Skeletal muscle tissue (tissue), 4 donors: ENCODE results near the gene CFDP1. TPM values are rescaled to one million over a fixed set of nuclear protein-coding genes. Genes with fewer than 3 reads are reported as not detected.

Experiments
- H3K27ac ChIP-seq: one replicate; pipeline ENCODE4 v1.7.0; 2013; ENCODE audit warnings: mild to moderate bottlenecking, low read depth, low read length, inconsistent platforms
- H3K27me3 ChIP-seq, 3 donors: one replicate each; pipeline ENCODE4 v1.7.0; 2013; ENCODE audit warnings: low read length in 3 of 3; ENCODE audit not compliant: control insufficient read depth in 3 of 3, insufficient read depth in 3 of 3
- H3K36me3 ChIP-seq, 3 donors: one replicate each; pipeline ENCODE4 v1.7.0; 2013; ENCODE audit warnings: low read length in 3 of 3; ENCODE audit not compliant: control insufficient read depth in 3 of 3, insufficient read depth in 3 of 3
- H3K4me1 ChIP-seq, 3 donors: one replicate each; pipeline ENCODE4 v1.7.0; 2013; ENCODE audit warnings: low read length in 3 of 3, mild to moderate bottlenecking in 3 of 3; ENCODE audit not compliant: control insufficient read depth in 3 of 3, insufficient read depth in 3 of 3
- H3K4me3 ChIP-seq, 3 donors: one replicate each; pipeline ENCODE4 v1.7.0; 2013; ENCODE audit warnings: low read length in 3 of 3
- H3K9ac ChIP-seq, 3 donors: one replicate each; pipeline ENCODE4 v1.7.0; 2013; ENCODE audit warnings: low read length in 3 of 3, mild to moderate bottlenecking in 3 of 3, moderate library complexity in 2 of 3, low read depth in 1 of 3
- H3K9me3 ChIP-seq, 3 donors: one replicate each; pipeline ENCODE4 v1.7.0; 2013; ENCODE audit warnings: low read length in 3 of 3; ENCODE audit not compliant: control insufficient read depth in 3 of 3
- total RNA-seq: library from RNA; depleted of rRNA; stranded (reverse); fragments of >200 nt; gene quantifications from one replicate; pipeline ENCODE4 v1.2.3, GENCODE V29; 2014
- donor health status: Osteomylitis.

The CFDP1 gene
- total RNA-seq, 1 donor from 2014 or later = 49.6 TPM

DNA sequence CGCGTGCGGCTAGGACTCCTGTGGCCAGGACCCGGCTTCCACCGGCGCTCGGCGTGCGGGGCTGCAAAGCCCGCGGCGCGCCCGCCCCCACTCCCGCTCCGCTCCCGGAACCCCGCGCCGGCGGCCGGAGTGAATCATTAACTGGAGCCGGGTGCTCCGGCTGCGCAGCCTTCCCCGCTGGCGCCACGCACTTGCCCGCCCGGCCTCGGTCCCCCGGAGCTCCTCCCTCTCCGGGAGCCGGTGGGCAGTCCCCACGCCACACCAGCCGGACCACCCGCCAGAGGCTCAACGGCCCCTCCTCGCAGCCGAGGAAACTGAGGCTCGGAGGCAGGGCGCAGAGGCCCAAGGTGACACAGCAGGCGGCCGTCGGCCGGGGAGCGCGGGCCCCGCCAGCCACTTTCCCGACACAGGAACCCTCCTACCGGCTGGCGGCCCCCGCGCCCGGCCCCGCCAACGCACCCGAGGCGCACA lies 182.5 kb downstream of the CFDP1 start:
- H3K9ac ChIP-seq = peak overlapping the region; percentile 84 to 92 (median 87)

DNA sequence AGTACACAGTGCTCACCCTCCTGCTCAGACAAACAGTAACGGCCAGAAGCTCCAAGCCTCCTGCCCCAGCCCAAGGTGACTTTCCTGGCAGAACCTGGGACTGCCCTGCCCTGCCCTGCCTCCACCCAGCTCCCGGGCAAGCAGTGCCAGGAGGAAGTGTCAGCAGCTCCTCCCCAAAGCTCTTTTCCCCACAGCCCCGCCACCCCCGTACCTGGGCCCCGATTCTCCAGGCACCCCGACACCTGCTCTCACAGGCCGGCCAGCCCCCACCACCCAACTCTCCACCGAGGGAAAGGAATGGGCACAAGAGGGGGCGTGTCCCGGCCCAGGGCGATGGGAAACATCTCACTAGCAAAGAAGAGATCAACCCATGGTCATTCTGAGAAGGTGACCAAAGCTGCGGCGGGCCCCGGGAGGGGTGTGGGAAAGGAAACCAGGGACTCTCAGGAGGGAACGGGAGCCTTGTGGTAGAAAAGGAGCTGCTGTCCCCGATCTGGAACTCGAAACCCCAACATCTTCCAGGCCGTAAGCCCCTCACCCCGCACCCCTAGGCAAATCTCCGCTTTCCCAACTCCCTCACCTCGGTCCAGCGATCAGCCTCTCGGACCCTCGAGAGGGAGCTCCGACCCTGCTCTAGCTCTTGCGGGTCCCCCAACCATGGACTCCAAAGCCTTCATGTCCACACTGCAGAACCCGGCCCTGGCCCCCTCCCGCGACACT lies 183.1 kb downstream of the CFDP1 start:
- peaks cover 87 to 90% (median 88%) of the 10 kb centered on the region in 3 donors for H3K4me1 ChIP-seq
- H3K36me3 ChIP-seq = no peaks in the 10 kb centered on the region
- H3K4me3 ChIP-seq = peak overlapping the region; percentile 76 to 83 (median 78)
- H3K9me3 ChIP-seq = no peaks in the 10 kb centered on the region
- H3K9ac ChIP-seq = peak overlapping the region; percentile 84 to 92 (median 87)
- H3K27ac ChIP-seq = peak overlapping the region; percentile 96
- no peaks in the 10 kb centered on the region for H3K27me3 ChIP-seq

More for the DNA sequence above, 182.5 kb downstream of the CFDP1 start:
- Histone ChIP-seq H3K27ac (peak overlapping the region; percentile 96), H3K9me3 (no peaks in the 10 kb centered on the region), H3K4me3 (peak overlapping the region; percentile 76 to 83 (median 78)), H3K27me3 (no peaks in the 10 kb centered on the region), H3K36me3 (no peaks in the 10 kb centered on the region), H3K4me1 (peaks cover 85 to 88% (median 86%) of the 10 kb centered on the region in 3 donors)

DNA sequence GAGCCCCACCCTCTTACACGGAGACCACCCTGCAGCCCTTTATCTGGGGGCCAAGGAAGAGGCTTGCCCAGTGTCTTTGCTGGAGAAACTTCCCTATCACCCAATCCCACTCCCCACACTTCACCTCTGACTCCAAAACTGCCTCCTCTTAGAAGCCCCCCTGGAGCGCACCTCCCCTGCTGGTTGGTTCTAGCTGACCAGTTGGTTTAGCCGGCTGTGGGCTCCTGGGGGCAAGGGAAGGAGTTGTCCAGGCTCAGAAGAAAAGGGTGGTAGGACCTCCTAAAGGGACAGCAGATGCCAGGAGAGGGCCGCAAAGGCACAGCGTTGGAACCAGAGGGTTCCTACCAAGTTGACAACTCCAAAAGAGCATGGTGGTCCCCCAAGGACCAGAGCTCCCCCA lies 183.9 kb downstream of the CFDP1 start:
- Histone ChIP-seq H3K4me3 (peak overlapping the region; percentile 76 to 83 (median 78)), H3K36me3 (no peaks in the 10 kb centered on the region), H3K27ac (peak overlapping the region; percentile 96), H3K9me3 (no peaks in the 10 kb centered on the region), H3K4me1 (peaks cover 87 to 90% (median 88%) of the 10 kb centered on the region in 3 donors), H3K27me3 (no peaks in the 10 kb centered on the region), H3K9ac (peak overlapping the region; percentile 62 to 92 (median 84))

DNA sequence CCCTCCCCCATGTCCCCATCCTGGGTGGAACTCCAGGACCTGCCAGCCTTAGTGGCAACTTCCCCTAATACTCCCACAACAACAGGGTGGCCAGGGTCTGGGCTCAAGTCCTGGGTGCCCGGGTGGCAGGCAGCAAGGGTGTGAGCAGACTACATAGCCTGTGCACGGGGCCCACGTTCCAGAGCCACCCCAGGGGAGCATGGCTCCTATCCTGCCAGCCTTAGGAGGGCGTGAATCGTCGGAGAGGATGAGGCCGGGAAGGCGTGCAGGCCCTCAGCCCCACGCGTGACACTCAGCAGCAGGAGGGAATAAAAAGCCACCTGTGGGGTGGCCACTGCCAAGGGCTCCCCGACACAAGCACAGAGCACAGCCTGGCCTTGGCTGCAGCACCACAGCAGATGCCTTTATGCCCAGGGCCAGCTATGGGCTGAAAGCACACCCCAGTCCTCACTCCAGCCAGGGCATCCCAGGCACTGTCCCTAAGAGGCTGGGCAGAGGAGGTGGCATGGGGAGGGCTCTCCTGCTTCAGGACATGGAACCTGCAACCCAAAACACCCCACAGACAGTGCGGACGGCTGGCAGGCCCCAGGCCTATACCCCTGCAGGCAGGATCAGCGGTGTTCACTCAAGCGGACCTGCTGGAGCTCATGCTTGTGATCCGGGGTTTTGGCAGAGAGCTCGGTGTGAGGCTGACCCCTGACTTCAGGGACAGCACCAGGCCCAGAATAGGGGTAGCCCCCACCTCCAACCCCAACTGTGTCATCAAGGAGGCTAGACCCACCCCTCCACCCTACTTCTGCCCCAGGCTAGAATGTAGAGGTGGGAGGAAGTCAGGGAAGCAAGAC lies 184.5 kb downstream of the CFDP1 start:
- Histone ChIP-seq H3K9ac (peak overlapping the region; percentile 62 to 92 (median 84)), H3K36me3 (no peaks in the 10 kb centered on the region), H3K27ac (peak overlapping the region; percentile 96)

DNA sequence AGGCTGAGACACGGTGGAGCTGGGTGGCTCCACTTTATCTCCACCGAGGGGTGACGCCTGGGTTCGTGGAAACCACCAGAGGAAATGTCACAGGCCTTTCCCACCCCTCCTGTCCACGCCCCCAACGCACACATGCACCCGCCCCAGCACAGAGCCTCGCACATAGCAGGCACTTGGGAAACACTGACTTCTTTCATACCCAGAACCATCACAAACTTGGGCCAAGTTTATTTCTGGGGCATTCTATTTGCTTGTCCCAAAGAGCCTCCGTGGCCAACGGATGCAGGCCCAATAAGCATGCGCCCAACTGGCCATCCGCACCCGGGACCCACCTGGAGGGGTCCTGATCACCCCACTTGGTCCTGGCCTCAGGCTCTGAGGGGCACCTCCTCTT lies 185.2 kb downstream of the CFDP1 start:
- peak overlapping the region; percentile 51 to 92 (median 84) for H3K9ac ChIP-seq
- H3K4me3 ChIP-seq = peak overlapping the region in 2 of 3 donors; percentile 27 to 83
- no peaks in the 10 kb centered on the region for H3K9me3 ChIP-seq
- H3K4me1 ChIP-seq = peaks cover 87 to 90% (median 88%) of the 10 kb centered on the region in 3 donors
- peak overlapping the region; percentile 96 for H3K27ac ChIP-seq
- no peaks in the 10 kb centered on the region for H3K36me3 ChIP-seq
- no peaks in the 10 kb centered on the region for H3K27me3 ChIP-seq

More for the DNA sequence above, 184.5 kb downstream of the CFDP1 start:
- Histone ChIP-seq H3K27me3 (no peaks in the 10 kb centered on the region), H3K4me3 (peak overlapping the region; percentile 7 to 83 (median 76)), H3K9me3 (no peaks in the 10 kb centered on the region), H3K4me1 (peaks cover 87 to 90% (median 88%) of the 10 kb centered on the region in 3 donors)

DNA sequence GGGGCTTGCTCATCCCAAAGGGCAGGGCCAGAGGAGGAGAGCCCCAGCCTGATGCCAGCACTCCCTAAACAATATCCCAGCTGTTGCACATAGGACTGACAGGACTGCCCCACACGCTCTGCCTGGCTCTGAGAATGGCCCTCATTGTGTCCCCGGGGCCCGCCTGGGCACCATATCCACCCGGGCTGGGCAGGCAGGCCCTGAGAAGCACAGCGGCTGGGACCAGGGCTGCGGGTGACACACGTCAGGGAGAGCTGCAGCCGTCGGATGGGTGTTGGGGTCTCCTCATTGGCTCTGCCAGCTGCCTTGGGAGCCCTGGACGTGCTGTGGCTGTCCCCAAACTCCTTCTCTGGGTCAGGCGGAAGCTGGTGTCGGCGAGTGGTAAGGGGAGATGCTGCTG lies 186.1 kb downstream of the CFDP1 start:
- peak overlapping the region; percentile 96 for H3K27ac ChIP-seq
- H3K27me3 ChIP-seq = no peaks in the 10 kb centered on the region
- peak overlapping the region; percentile 24 to 92 (median 57) for H3K9ac ChIP-seq
- peaks cover 4 to 8% (median 6%) of the 10 kb centered on the region in 3 donors for H3K36me3 ChIP-seq
- H3K4me1 ChIP-seq = peaks cover 80 to 89% (median 82%) of the 10 kb centered on the region in 3 donors
- no peaks in the 10 kb centered on the region for H3K9me3 ChIP-seq
- peak overlapping the region in 2 of 3 donors; percentile 22 to 33 for H3K4me3 ChIP-seq

DNA sequence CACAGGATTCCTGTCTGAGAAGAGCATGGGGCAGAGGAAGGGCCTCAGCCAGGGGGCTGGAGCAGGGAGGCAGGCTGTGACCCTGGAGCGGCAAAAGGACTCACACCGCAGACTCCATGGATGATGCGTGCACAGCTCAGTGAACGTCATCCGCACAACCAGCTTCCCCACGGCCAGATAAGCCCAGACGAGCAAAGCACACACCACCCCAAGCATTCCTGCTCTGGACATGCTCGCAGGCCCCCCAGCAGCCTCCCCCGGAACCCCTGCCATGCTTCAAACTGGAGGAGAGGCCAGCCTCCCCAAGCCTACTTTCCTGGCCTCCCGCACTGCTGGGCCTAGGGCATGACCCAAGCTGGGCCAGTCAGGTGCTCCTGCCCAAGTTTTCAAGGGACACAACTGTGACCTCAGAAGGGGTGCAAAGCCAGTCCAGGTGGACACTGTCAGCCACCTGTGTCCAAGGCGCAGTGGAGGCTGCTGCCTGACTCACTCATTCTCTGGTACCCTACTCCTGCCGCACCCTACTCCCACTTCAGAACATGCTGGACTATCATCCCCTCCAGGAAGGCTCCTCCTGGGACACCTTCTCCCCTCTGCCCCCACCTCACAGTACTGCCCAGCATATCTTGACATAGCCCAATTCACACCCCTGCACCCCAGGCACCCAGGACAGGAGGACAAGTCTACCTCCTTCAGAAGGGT lies 186.6 kb downstream of the CFDP1 start:
- Histone ChIP-seq H3K9ac (peak overlapping the region; percentile 24 to 92 (median 57)), H3K27ac (peak overlapping the region; percentile 96), H3K4me1 (peaks cover 74 to 86% (median 76%) of the 10 kb centered on the region in 3 donors), H3K36me3 (peaks cover 9 to 14% (median 12%) of the 10 kb centered on the region in 3 donors), H3K27me3 (no peaks in the 10 kb centered on the region), H3K9me3 (no peaks in the 10 kb centered on the region), H3K4me3 (peak overlapping the region in 1 of 3 donors; percentile 33)

DNA sequence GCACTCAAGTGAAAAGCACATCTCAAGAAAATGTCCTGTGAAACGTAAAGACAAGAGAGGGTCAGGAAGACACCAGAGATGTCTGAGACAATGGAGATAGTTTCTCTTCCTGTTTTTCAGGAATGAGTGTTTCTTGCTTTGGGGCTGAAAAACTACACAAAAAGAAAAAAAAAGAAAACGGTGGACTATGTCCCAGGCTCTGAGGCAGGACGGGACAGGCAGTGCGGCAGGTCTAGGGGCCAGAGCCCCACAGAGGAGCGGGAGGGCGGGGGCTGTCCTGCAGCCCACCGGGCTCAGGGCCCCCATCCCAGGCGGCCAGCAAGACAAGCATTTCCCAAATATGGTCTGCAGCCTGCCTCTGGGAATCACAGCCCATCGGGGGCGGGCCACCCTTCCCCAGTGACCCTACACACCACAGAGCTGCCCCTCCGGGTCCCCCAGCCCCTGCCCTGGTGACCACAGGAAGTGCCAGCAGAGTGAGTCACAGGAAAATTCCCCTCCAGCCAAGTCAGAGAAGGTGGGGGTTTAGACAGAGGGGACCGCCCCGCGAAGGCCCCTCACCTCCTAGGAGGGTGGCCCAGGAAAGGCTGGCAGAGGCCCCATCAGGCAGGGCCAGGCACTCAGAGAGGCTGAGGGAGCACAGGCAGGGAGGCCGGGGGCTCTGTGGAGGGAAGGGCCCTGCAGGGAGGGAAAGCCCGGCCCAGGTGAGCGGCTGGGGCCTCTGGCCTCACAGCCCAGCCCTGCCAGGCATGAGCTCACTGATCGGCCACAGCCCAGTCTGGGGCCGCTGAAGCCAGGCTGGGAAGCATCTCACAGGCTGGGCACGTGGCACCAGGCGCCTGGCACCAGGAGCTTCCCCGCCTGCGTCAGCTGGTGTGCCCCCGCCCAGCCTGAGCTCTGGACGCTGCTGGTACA lies 188.2 kb downstream of the CFDP1 start:
- peak overlapping the region; percentile 66 to 92 (median 79) for H3K9ac ChIP-seq
- H3K36me3 ChIP-seq = peaks cover 21 to 22% (median 22%) of the 10 kb centered on the region in 3 donors
- peak overlapping the region; percentile 96 for H3K27ac ChIP-seq
- no peaks in the 10 kb centered on the region for H3K27me3 ChIP-seq
- peak overlapping the region; percentile 24 to 49 (median 40) for H3K4me3 ChIP-seq
- H3K9me3 ChIP-seq = no peaks in the 10 kb centered on the region
- peaks cover 77 to 95% (median 84%) of the 10 kb centered on the region in 3 donors for H3K4me1 ChIP-seq
